HG02870 (cell line): Measurements from ENCODE around the gene TRMT2A.

Experiments used
- ATAC-seq: cut with Tn5 transposase; IDR thresholded peaks from one replicate; pipeline ENCODE4 v1.9.1; 2021; ENCODE audit warnings: mild to moderate bottlenecking, moderate library complexity; ENCODE audit not compliant: unreplicated experiment

TRMT2A gene

DNA sequence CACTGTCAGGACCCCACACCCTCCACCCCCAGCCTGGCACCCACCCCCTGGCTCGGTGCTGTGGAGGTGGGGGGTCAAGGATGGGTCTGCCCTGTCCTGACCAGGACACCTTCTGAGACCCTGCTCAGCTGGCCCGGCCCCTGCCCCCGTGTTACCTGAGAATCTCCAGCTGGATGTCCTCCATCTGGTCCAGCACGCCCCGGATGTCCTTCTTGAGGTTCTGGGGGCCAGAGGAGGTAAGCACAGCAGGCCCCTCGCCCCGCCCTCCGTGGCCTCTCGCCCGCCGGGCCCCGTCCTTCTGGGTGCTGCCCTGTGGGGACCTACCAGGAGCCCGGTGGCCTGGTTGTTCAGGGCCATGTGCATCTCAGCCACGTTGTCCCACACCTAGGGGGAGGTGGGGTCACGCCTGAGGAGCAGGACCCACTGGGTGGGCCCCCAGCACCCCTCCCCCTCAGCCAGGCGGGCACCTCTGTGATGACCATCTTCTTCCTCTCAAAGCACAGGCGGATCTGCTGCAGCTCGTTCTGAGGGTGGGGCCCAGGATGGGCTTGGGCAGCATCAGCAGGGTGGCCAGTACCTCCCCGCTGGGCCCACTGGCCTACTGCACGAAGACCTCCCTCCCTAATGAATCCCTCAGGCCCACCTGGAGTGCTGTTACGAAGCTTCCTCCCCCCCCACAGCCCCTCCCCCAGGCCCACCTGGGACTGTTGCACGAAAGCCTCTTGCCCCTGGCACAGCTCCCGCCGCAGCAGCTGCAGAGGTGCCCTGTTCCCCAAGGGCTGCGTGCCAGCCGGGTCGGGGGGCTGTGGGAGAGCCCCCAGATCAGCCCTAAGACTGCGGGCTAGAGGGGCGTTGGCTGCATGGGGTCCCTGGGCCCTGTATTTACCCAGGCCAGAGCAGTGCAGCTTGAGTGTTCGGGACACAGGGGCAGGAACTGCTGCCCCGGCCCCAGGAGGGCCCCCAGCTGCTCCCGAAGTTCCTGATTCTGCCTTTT, 32.5 kb upstream of the TRMT2A start:
- no peak for ATAC-seq

DNA sequence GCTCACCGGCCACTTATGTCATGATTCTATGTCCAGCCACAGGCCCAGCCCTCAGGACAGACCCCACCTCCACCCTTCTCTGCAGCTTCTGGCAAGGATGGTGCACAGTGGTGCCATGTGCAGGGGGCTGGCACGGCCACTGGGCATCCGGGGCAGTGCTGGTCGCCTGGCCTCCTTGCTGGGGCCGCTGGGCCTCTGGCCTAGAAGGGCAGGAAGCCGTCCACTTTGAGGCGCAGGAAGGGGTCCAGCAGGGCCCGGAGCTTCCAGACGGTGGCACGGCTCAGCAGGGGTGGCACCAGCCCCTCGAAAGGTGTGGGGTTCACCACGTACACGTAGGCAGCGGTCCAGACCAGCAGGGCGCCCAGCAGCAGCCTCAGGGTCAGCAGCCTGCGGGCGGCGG, 31.4 kb upstream of the TRMT2A start:
- no peak for ATAC-seq

DNA sequence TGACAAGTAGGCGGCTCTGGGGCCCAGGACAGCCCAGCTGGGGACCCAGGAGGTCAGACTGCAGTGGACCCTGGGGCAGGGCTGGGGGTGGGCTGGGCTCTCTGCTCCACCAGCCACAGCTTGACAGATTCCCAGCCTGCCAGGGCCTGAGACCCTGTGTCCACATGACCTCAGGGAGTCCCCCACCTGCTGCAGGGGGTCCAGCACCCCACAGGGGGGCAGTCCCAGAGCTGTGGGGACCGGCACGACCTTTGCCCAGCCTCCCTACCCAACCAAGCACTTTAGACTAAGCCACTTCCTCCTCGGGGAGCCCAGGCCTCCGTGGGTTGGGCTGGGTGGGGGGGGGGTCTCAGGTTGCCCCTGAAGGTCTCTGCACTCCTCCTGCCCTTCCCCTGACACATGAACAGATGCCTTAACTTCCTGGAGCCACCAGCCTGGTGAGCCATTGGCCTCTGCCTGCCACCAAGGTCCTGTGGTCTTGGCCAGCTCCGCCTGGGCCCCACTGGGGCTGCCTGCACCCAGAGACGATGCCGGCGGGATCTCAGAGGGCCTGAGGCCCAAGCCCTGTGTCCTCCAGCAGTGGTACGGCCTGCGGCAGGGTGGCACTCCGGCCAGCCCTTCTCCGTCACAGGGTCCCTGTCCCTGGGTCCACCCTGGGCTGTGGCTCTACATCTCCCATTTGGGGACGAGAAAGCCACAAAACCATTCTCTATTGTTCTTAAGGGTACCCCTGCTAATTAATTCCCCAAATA, 30.4 kb upstream of the TRMT2A start:
- no peak for ATAC-seq

DNA sequence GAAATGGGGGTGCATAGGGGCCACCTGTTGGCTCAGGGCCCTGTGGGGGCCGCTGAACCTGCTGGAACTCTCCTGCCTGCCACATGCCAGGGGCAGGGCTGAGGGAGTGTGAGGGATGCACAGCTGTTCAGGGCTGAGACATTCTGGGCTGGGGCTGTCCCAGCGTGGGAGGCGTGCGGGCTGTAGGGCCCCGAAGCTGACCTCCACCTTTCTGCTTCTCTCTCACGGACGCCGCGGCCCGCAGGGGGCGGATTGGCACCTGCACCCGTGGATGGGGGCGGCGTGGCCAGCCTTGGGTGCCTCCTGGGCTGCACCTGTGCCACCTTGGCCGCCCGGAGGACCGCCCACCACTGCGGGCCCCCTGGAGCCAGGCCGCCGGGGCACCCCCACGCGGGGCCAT, 29.8 kb upstream of the TRMT2A start:
- no peak for ATAC-seq

DNA sequence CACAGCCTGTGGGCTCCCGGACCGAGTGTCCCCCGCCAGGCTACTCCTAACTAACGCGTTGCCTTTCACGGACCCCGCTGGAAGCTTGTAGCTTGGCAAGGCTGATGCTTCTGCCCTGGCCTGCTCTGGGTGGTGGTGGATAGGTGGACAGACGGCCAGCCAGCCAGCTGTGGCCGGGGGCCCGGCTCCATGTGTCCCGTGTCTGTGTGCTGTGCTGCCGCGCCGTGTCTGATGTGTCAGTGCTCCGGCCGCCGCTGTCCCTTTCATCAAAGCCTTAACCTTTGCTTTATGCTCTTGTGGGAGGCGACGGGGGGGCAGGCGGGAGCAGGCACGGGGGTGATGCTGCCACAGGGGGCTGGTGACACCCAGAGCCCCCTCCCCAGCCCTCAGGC, 28.8 kb upstream of the TRMT2A start:
- ATAC-seq: no peak

DNA sequence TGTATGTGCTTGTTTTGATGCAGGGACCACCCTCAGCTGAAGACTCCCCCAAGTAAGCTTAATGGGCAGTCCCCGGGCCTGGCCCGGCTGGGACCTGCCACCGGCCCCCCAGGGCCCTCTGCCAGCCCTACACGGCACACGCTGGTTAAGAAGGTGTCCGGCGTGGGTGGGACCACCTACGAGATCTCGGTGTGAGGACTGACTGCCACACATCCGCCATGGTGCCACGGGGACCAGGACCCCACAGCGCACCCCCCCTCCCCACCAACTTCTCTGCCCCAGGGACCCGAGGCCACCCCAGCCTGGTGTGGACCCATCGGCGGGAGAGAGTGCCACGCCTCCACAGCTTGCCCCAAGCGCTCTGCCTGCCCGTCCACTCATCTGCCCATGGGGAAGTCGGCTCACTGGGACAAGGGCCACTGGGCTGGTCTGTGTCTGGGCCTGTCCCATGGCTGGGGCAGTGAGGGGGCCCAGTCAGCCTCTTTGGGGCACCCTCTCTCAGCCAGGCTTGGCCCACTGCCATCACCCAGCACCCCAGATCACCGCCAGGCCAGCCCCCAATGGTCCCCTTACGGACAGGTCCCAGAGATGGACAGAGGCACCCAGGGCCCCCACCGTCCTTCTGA, 28.3 kb upstream of the TRMT2A start:
- ATAC-seq: no peak

DNA sequence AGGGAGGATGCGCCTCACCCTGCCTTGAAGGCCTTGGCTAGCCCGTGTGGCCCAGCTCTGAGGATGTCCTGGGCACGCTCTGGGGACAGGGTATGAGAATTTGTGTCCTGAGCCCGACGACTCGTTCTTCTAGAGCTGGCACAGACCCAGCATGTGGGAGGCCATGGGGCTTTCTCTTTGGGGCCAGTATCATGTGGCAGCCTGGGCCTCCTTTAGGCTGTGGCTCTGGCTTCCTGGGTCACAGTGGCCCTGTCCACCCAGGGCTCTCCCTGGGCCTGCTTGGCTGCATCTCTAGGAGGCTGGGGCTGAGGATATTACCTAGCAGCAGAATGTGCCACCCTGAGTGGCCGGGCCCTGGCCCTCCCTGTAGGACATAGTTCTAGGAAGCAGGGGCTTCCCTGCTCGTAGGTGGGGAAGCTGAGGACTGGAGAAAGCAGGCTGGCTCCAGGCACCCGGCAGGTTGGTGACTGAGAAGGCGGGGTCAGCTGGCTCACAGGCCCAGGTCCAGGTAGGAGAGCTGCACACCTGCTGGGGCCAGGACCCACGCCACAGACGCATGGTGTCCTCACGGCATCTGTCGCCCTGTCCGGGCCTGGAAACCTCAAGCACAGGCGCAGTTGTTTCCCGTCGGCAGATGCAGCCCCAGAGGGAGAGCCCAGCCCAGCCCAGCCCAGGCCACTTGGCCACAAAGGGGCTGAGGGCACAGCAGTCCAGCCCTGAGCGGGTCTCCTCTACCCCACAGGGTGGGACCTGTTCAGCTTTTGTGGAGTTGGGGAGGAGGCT, 27.0 kb upstream of the TRMT2A start:
- no peak for ATAC-seq

DNA sequence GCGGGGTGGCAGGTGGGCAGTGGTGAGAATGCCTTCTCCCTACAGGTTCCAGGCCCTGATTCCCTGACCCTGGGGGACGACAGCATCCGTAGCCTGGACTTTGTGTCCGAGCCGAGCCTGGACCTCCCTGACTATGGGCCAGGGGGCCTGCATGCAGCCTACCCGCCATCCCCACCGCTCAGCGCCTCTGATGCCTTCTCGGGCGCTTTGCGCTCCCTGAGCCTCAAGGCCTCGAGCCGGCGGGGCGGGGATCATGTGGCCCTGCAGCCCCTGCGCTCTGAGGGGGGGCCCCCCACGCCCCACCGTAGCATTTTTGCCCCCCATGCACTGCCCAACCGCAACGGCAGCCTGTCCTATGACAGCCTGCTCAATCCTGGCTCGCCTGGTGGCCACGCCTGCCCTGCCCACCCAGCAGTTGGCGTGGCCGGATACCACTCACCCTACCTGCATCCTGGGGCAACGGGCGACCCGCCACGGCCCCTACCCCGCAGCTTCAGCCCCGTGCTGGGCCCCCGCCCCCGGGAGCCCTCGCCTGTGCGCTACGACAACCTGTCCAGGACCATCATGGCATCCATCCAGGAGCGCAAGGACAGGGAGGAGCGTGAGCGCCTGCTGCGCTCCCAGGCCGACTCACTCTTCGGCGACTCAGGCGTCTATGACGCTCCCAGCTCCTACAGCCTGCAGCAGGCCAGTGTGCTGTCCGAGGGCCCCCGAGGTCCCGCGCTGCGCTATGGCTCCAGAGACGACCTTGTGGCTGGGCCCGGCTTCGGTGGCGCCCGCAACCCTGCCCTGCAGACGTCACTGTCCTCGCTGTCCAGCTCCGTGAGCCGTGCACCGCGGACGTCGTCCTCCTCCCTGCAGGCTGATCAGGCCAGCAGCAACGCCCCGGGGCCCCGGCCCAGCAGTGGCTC, 25.9 kb upstream of the TRMT2A start:
- no peak for ATAC-seq

DNA sequence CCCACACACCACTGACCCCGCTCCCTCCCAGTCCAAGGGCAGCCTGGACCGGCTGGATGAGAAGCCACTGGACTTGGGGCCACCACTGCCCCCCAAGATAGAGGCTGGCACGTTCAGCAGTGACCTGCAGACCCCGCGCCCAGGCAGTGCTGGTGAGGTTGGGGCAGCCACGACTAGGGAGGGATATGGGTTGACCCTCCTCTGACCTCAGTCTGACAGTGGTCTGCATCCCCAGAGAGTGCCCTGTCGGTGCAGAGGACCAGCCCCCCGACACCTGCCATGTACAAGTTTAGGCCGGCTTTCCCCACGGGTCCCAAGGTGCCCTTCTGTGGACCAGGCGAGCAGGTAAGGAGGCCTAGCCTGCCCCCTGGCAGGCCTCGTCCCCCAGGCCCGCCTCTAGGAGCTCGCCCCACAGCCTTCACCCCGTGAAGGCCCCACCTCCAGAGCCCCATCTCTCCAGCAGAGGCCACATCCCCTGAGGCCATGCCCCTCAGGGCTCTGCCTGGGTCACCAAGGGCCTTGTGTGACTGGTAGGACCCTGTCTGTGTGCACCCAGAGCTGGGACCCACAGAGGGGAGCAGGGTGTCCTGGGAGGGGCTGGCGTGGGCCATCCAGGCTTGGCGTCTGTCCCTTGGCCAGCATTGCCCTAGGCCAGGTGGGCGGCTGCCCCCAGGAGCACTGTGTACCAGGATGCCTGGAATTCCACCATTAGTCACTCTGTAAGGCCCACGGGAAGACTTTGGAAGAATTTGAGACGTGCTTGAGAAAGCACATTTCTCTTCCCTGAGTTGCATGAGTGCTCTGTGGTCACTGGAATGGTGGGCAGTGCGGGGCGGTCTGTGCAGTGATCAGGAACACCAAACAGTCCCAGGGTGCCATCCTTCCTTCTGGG, 24.4 kb upstream of the TRMT2A start:
- ATAC-seq: no peak

DNA sequence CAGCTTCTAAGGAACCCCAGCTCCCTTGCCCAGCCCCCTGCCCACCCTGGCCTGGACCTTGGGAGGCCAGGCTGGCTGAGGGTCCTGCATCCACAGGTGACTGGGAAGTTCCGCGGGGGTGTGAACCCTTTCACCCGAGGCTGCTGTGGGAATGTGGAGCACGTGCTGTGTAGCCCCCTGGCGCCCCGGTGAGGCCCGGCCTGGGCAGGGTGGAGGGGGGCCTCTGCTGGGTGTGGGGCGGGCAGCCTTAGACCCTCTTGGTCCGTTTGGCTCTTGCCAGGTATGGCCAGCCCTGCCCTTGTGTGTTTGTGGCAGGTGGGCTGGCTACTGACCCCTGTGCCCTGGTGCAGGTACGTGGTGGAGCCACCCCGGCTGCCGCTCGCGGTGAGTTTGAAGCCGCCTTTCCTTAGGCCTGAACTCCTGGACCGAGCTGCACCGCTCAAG, 23.5 kb upstream of the TRMT2A start:
- ATAC-seq: no peak

DNA sequence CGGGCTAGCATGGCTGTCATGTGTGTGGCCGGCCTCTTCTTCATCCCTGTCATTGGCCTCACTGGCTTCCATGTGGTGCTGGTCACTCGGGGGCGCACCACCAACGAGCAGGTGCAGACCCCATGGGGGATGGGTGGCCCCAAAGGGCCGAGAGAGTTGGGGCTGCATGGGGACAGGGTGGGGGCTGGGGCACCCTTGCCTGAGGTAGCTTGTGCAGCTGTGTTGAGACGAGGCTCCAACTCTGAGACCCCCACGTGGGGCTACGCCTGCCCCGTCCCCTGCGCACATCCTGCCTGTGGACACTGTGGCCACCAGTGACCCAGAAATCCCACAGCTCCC, 23.1 kb upstream of the TRMT2A start:
- no peak for ATAC-seq

DNA sequence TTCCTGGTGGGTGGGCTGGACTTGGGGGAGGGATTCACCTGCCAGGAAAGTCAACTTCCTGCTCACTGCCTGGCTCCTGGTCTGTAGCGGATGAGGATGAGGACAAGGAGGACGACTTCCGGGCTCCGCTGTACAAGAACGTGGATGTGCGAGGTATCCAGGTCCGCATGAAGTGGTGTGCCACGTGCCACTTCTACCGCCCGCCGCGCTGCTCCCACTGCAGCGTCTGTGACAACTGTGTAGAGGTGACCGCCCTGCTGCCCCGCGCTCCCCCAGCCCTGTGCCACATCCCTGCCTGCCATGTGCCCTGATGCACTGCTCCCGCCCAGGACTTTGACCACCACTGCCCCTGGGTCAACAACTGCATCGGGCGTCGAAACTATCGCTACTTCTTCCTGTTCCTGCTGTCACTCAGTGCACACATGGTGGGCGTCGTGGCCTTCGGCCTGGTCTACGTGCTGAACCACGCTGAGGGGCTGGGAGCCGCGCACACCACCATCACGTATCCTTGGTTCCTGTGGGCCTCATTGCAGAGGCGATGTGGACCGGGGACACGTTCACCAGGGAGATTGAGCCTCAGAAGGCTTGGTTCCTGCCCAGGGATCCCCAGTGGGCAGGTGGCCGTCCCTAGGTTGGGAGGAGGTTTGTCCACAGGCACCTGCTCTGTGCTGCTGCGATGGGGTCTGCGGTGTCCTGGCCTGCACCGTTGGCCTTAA, 22.5 kb upstream of the TRMT2A start:
- ATAC-seq: no peak

DNA sequence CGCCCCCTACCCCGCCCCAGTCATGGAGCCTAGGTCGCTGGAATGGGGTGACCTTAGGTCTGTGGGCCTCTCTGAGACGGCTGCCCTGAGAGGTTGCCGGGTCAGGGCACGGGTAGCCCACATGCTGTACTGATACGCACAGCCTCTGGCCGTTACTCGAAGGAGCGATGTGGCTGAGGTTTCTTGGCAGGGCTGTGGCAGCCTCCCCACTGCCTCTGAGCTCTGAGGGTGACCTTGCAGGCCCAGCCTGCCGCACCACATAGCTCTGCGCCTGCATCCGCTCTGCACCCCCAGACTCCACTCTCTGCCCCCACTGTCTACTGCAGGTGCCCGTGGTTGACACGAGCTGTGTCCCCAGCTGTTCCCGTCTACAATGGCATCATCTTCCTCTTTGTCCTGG, 21.8 kb upstream of the TRMT2A start:
- no peak for ATAC-seq

DNA sequence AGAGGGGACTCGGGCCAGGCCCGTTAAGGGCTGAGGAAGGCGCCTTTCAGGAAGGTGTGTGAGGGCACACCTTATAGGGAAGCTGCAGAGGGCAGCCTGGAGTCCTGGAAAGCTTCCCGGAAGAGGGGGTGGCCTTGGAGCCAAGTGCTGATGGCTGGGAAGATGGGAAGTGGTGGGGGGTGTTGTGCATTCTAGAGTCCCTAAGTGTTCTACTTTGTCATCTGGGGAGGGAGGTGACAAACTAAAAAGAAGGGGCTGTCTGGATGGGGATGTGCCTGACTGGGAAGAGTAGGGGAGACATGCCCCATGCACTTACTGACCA, 21.4 kb upstream of the TRMT2A start:
- no peak for ATAC-seq

DNA sequence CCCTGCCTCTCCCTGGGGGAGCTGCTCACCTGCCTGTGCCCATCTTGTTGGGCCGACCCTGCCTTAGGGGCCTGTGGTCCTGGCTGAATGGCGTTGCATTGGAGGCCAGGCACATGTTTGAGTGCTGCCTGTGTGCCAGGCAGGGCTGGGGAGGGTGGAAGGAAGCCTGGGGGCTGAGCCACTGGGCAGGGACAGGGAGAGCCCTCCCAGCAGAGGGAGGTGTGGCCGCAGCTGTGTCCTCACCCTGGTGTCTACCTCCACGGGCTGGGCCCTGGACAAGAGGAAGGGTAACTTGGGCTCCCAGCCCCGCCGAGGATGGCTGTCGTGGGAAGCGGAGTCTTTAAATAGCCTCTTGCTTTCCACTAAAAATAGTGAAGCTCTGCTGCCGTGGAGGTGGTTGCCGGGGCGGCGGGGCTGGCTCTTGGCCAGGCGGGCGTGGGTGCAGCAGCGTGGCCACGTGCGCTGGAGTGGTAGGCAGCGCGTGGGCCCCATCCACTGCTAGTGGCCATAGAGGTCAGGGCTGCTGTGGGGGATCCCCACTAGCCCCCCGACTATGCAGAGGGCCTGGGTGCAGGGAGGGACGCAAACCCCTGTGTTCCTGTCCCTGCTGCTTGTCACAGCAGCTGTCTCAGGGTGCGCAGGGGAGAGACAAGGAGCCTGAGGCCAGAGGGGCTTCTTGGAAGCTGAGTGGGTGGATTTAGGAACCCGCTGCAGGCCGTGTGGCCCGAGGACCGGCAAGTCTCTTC, 20.8 kb upstream of the TRMT2A start:
- no peak for ATAC-seq

DNA sequence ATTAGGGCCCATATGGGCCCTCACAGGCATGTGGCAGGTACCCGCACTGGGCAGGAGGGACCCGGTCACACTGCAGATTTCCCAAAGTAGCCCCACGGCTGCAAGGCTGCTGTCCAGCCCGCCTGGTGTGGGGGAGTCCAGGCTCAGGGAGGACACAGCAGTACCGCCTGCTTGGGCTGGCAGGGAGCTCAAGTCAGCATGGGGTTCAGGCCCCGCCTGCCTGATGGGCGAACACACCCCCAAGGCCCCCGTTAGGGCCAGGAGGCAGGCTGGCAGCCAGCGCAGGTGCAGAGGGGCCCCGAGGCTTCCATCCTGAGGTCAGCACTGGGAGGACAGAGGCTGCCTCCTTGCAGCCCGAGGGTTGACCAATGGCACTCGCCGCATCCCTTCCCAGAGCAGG, 20.1 kb upstream of the TRMT2A start:
- no peak for ATAC-seq

DNA sequence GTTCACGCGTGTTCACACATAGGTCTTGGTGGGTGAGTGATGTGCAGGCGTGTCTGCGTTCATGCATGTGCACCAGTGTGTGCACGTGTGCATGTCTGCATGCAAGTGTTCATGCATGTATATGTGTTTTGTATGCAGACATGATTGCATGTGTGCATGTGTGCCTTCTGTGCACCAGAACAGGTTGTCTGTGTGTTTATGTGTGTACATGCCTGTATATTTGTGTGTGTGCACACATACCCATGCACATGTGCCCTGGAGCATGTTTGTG, 19.5 kb upstream of the TRMT2A start:
- ATAC-seq: no peak
